Panc1 (cell line): ENCODE measurements around the gene PLCD3. TPM values are rescaled to one million over a fixed set of nuclear protein-coding genes. Genes with fewer than 3 reads are reported as not detected.

Source experiments
- ATAC-seq: fragments of 200-7000 bp; cut with Tn5 transposase; 2 replicates; pipeline ENCODE4 v1.9.1; 2020; ENCODE audit warnings: mild to moderate bottlenecking, moderate library complexity
- BruUV-seq: library from RNA; stranded (reverse); fragments of 400-500 nt; replicated peaks from 2 replicates; lab custom pipeline; 2021; lab: Mats Ljungman, UMichigan
- CTCF ChIA-PET: fragments of 300-600 bp; sonication (Branson Sonifier 250); formaldehyde crosslinking; loops from one replicate; lab custom pipeline; 2022; ENCODE audit warnings: antibody characterized with exemption; lab: Charles Lee
- POLR2A ChIA-PET: fragments of 300-600 bp; sonication (Branson Sonifier 250); formaldehyde crosslinking; loops from one replicate; lab custom pipeline; 2022; ENCODE audit warnings: antibody characterized with exemption; lab: Charles Lee
- DNase-seq: peaks from one replicate; pipeline ENCODE4 v3.0.0-alpha.2; 2010; ENCODE audit warnings: low read depth, low spot score
- H3K27ac ChIP-seq: 2 replicates; pipeline ENCODE4 v1.5.1; 2011; ENCODE audit warnings: mild to moderate bottlenecking, low read length, inconsistent platforms
- H3K27me3 ChIP-seq: fragments of 200-500 bp; sonication (Bioruptor generic); 2 replicates; pipeline ENCODE4 v1.6.0; 2014; ENCODE audit warnings: low read length, inconsistent platforms; ENCODE audit not compliant: control insufficient read depth, insufficient read depth
- H3K36me3 ChIP-seq: fragments of 200-500 bp; sonication (Bioruptor generic); 2 replicates; pipeline ENCODE4 v1.5.1; 2014; ENCODE audit warnings: inconsistent platforms, mild to moderate bottlenecking, low read length, moderate library complexity; ENCODE audit not compliant: control insufficient read depth, insufficient read depth
- H3K4me1 ChIP-seq: 2 replicates; pipeline ENCODE4 v1.5.1; 2011; ENCODE audit warnings: inconsistent platforms, mild to moderate bottlenecking, low read length, moderate library complexity; ENCODE audit not compliant: control insufficient read depth, insufficient read depth
- H3K4me3 ChIP-seq, 2 experiments: 2 replicates each; pipeline ENCODE4 v1.5.1; 2011 to 2012; ENCODE audit warnings: low read depth in 2 of 2, low read length in 2 of 2, mild to moderate bottlenecking in 2 of 2, inconsistent platforms in 1 of 2, moderate library complexity in 1 of 2
- H3K9me3 ChIP-seq: fragments of 200-500 bp; sonication (Bioruptor generic); 2 replicates; pipeline ENCODE4 v1.5.1; 2014; ENCODE audit warnings: low read depth, mild to moderate bottlenecking, inconsistent platforms, low read length, moderate library complexity; ENCODE audit not compliant: control insufficient read depth, insufficient read depth
- CTCF ChIP-seq: fragments of 450-650 bp; IDR thresholded peaks from 2 replicates; pipeline ENCODE4 v1.5.1; 2017; ENCODE audit warnings: mild to moderate bottlenecking
- POLR2AphosphoS5 ChIP-seq: IDR thresholded peaks from 2 replicates; pipeline ENCODE4 v1.6.1; 2012; ENCODE audit warnings: mild to moderate bottlenecking, low read depth, low read length, moderate library complexity
- REST ChIP-seq, 2 experiments: IDR thresholded peaks; 2 replicates each; pipeline ENCODE4 v1.6.1; 2011 to 2012; ENCODE audit warnings: low read depth in 2 of 2, control low read depth in 1 of 2, low read length in 1 of 2, mild to moderate bottlenecking in 1 of 2, moderate library complexity in 1 of 2; ENCODE audit not compliant: insufficient read depth in 1 of 2
- SIN3A ChIP-seq: IDR thresholded peaks from 2 replicates; pipeline ENCODE4 v1.6.1; 2012; ENCODE audit warnings: low read depth, mild to moderate bottlenecking, low read length, moderate library complexity, borderline replicate concordance; ENCODE audit not compliant: insufficient read depth
- TCF7L2 ChIP-seq: IDR thresholded peaks from 2 replicates; pipeline ENCODE4 v1.6.1; 2011; ENCODE audit warnings: mild to moderate bottlenecking, low read depth, low read length, inconsistent platforms
- in situ Hi-C: cut with HindIII; loops from 2 replicates; pipeline ENCODE4 v1.10.0; 2016; ENCODE audit warnings: low sequenced_read_pairs, low pct_unique_long_range_greater_than_20kb
- intact Hi-C: fragments of 100-400 bp; cut with micrococcal nuclease; formaldehyde crosslinking; loops from one replicate; pipeline ENCODE4 v1.10.0; 2022; ENCODE audit not compliant: unreplicated experiment
- total RNA-seq: library from RNA; stranded (reverse); gene quantifications from one replicate; pipeline ENCODE4 v1.2.1, GENCODE V29; 2021; ENCODE audit not compliant: unreplicated experiment

PLCD3 gene
- total RNA-seq, 1 experiment from 2014 or later = 125 TPM

- ChIA-PET CTCF (no interaction called here), POLR2A (no interaction called here)
- no peak overlapping the region for H3K27ac ChIP-seq
- in situ Hi-C loops (no loop called here), intact Hi-C loops (no loop called here)
- TF ChIP-seq SIN3A (no peak), POLR2AphosphoS5 (no peak), CTCF (no peak), TCF7L2 (no peak), REST (IDR thresholded peaks at IDR 0.05; ENCODE audit: insufficient read depth in 1 of 2, low read depth in 2 of 2, low read length in 1 of 2) (no peak)
- TSS peak; percentile 68 for BruUV-seq
- ATAC-seq = no peak
- no peak for DNase-seq
- H3K27me3 ChIP-seq = no peaks in the 10 kb centered on the region
- H3K36me3 ChIP-seq = peaks cover 8% of the 10 kb centered on the region
- H3K9me3 ChIP-seq = no peaks in the 10 kb centered on the region
- no peak overlapping the region for H3K4me3 ChIP-seq
- H3K4me1 ChIP-seq = peaks cover 11% of the 10 kb centered on the region
Measured at GRCh38 chr17:45088741-45089140, 43.6 kb downstream of the PLCD3 start.

- Histone ChIP-seq H3K27me3 (no peaks in the 10 kb centered on the region), H3K9me3 (no peaks in the 10 kb centered on the region), H3K36me3 (peaks cover 7% of the 10 kb centered on the region), H3K4me1 (peaks cover 5% of the 10 kb centered on the region), H3K27ac (no peak overlapping the region), H3K4me3 (no peak overlapping the region)
- TF ChIP-seq REST (IDR thresholded peaks at IDR 0.05; ENCODE audit: insufficient read depth in 1 of 2, low read depth in 2 of 2, low read length in 1 of 2) = no peak
- TF ChIP-seq POLR2AphosphoS5 = no peak
- no peak for TF ChIP-seq SIN3A
- TF ChIP-seq TCF7L2 = no peak
- BruUV-seq = no TSS peak
- ChIA-PET POLR2A (no interaction called here), CTCF (no interaction called here)
- intact Hi-C loops (no loop called here), in situ Hi-C loops (no loop called here)
- ATAC-seq (no peak), DNase-seq (no peak)
Measured at GRCh38 chr17:45087978-45088377, 44.3 kb downstream of the PLCD3 start.
